Endothelial cell of umbilical vein (primary cell): ENCODE data around the gene CFAP61. TPM values are rescaled to one million over a fixed set of nuclear protein-coding genes. Genes with fewer than 3 reads are reported as not detected.

Experiments used
- BruUV-seq: library from RNA; stranded (reverse); fragments of 400-500 nt; replicated peaks from 2 replicates; lab custom pipeline; 2021; lab: Mats Ljungman, UMichigan
- CTCF ChIA-PET: fragments of 300-600, 350-600 bp; sonication (Branson Sonifier 250); formaldehyde crosslinking; loops from one replicate; lab custom pipeline; 2021; ENCODE audit warnings: antibody characterized with exemption, inconsistent platforms; lab: Charles Lee
- POLR2A ChIA-PET: fragments of 300-600, 350-600 bp; sonication (Branson Sonifier 250); formaldehyde crosslinking; loops from one replicate; lab custom pipeline; 2021; ENCODE audit warnings: antibody characterized with exemption, inconsistent platforms; lab: Charles Lee
- DNase-seq: peaks from one replicate; pipeline ENCODE4 v3.0.0-alpha.2; 2011; ENCODE audit warnings: low read depth, low spot score
- FAIRE-seq: peaks from 2 replicates; lab custom pipeline; 2011; peaks lifted over from hg19 to GRCh38; lab: Jason Lieb, UNC
- H2AFZ ChIP-seq: 2 replicates; pipeline ENCODE4 v1.6.0; 2012; ENCODE audit warnings: low read depth, low read length, control low read depth, inconsistent platforms
- H3K27ac ChIP-seq: 2 replicates; pipeline ENCODE4 v1.5.1; 2011; ENCODE audit warnings: low read depth, mild to moderate bottlenecking, control low read depth, low read length, moderate library complexity; ENCODE audit not compliant: insufficient read depth
- H3K27me3 ChIP-seq, 2 experiments: 2 replicates each; pipeline versions ENCODE4 v1.6.0 to v1.6.1; 2011; ENCODE audit warnings: low read length in 2 of 2, mixed read lengths in 1 of 2; ENCODE audit not compliant: control insufficient read depth in 2 of 2, insufficient read depth in 2 of 2
- H3K36me3 ChIP-seq, 2 experiments: 2 replicates in 1 of 2; 3 replicates in 1 of 2; pipeline ENCODE4 v1.5.1; 2011; ENCODE audit warnings: low read length in 2 of 2, mild to moderate bottlenecking in 1 of 2, moderate library complexity in 1 of 2; ENCODE audit not compliant: control insufficient read depth in 2 of 2, insufficient read depth in 2 of 2; ENCODE audit errors: extremely low read depth in 1 of 2
- H3K4me1 ChIP-seq: 3 replicates; pipeline ENCODE4 v1.5.1; 2011; ENCODE audit warnings: mild to moderate bottlenecking, low read length; ENCODE audit not compliant: control insufficient read depth, insufficient read depth; ENCODE audit errors: extremely low read depth
- H3K4me2 ChIP-seq: 2 replicates; pipeline ENCODE4 v1.6.1; 2011; ENCODE audit warnings: low read length, control low read depth, mixed read lengths; ENCODE audit not compliant: insufficient read depth
- H3K4me3 ChIP-seq, 3 experiments: fragments of 200-600 bp in 1 of 3; sonication (generic), shearing (Covaris generic) in 1 of 3; replicated peaks in 1 of 3; 2 replicates each; pipeline ENCODE4 v1.5.1; 2011 to 2016; ENCODE audit warnings: control low read depth in 3 of 3, low read length in 3 of 3, mild to moderate bottlenecking in 2 of 3, inconsistent platforms in 1 of 3, low read depth in 1 of 3, moderate library complexity in 1 of 3; ENCODE audit not compliant: insufficient read depth in 1 of 3
- H3K79me2 ChIP-seq: 2 replicates; pipeline ENCODE4 v1.6.0; 2012; ENCODE audit warnings: low read length, inconsistent platforms; ENCODE audit not compliant: control insufficient read depth, insufficient read depth
- H3K9ac ChIP-seq: replicated peaks from 2 replicates; pipeline ENCODE3; 2011; ENCODE audit warnings: low read length, control low read depth; ENCODE audit not compliant: insufficient read depth; ENCODE audit errors: extremely low read depth
- H3K9me1 ChIP-seq: replicated peaks from 3 replicates; pipeline ENCODE4 v1.6.0; 2011; ENCODE audit warnings: mild to moderate bottlenecking, low read length; ENCODE audit not compliant: control insufficient read depth, insufficient read depth; ENCODE audit errors: extremely low read depth
- H3K9me3 ChIP-seq: replicated peaks from 2 replicates; pipeline ENCODE4 v1.5.1; 2012; ENCODE audit warnings: low read length, inconsistent platforms; ENCODE audit not compliant: control insufficient read depth, insufficient read depth
- H4K20me1 ChIP-seq: replicated peaks from 2 replicates; pipeline ENCODE3; 2011; ENCODE audit warnings: mild to moderate bottlenecking, low read length; ENCODE audit not compliant: control insufficient read depth, insufficient read depth; ENCODE audit errors: extremely low read depth
- EZH2 ChIP-seq: IDR thresholded peaks from 2 replicates; pipeline ENCODE4 v1.6.1; 2012; ENCODE audit warnings: borderline replicate concordance, low read depth, mild to moderate bottlenecking, moderate library complexity, low read length, inconsistent platforms; ENCODE audit not compliant: severe bottlenecking
- FOS ChIP-seq: IDR thresholded peaks from 2 replicates; pipeline ENCODE4 v1.6.1; 2011; ENCODE audit warnings: mild to moderate bottlenecking, low read length, moderate library complexity, borderline replicate concordance; ENCODE audit not compliant: insufficient read depth
- GATA2 ChIP-seq: IDR thresholded peaks from 2 replicates; pipeline ENCODE4 v1.7.0; 2011; ENCODE audit warnings: low read depth, mild to moderate bottlenecking, moderate library complexity, mixed read lengths, low read length; ENCODE audit not compliant: insufficient read length, insufficient read depth
- JUN ChIP-seq: IDR thresholded peaks from 2 replicates; pipeline ENCODE4 v1.6.1; 2011; ENCODE audit warnings: borderline replicate concordance, low read depth; ENCODE audit not compliant: insufficient read length, insufficient read depth
- MYC ChIP-seq: IDR thresholded peaks from one replicate; pipeline ENCODE4 v1.6.1; 2011; ENCODE audit warnings: mild to moderate bottlenecking, low read depth, low read length
- POLR2A ChIP-seq: IDR thresholded peaks from 2 replicates; pipeline ENCODE4 v1.6.1; 2012; ENCODE audit warnings: low read depth, mild to moderate bottlenecking, control low read depth, low read length
- POLR2AphosphoS5 ChIP-seq: IDR thresholded peaks from 2 replicates; pipeline ENCODE4 v1.6.1; 2012; ENCODE audit warnings: low read depth, mild to moderate bottlenecking, control low read depth, low read length, moderate library complexity; ENCODE audit not compliant: insufficient read depth
- dilution Hi-C: fragments of 300-500 bp; cut with MboI; formaldehyde crosslinking; loops from one replicate; pipeline ENCODE4 v1.15.0; 2019; ENCODE audit warnings: low sequenced_read_pairs; ENCODE audit not compliant: extremely low pct_ligation_motif_present
- intact Hi-C: fragments of 100-400 bp; cut with micrococcal nuclease; formaldehyde crosslinking; loops from one replicate; pipeline ENCODE4 v1.10.0; 2022
- polyA plus RNA-seq, 4 experiments: library from polyadenylated mRNA; depleted of rRNA in 3 of 4; stranded (reverse) in 3 of 4; unstranded in 1 of 4; fragments of >200 nt; gene quantifications; 2 replicates each; pipeline versions ENCODE4 v1.2.1 to v1.2.3, GENCODE V29; 2011 to 2012; ENCODE audit warnings: missing spikeins in 1 of 4
- total RNA-seq: library from RNA; stranded (reverse); gene quantifications from 2 replicates; pipeline ENCODE4 v1.2.3, GENCODE V29; 2021
- TF ChIP-seq, protein P1 (sequence below), 2 donors: IDR thresholded peaks; 1 replicate in 1 of 2; 2 replicates in 1 of 2; pipeline ENCODE4 v1.5.1; 2011; ENCODE audit warnings: low read length in 2 of 2, mild to moderate bottlenecking in 2 of 2, moderate library complexity in 2 of 2, control low read depth in 1 of 2, inconsistent platforms in 1 of 2, low read depth in 1 of 2; ENCODE audit not compliant: insufficient read depth in 1 of 2; ENCODE audit errors: extremely low read depth in 1 of 2
- TF ChIP-seq, protein P2 (sequence below): IDR thresholded peaks from 2 replicates; pipeline ENCODE4 v1.6.1; 2011; ENCODE audit not compliant: insufficient read depth, insufficient read length

CFAP61 gene
- total and polyA plus RNA-seq, 2 donors (not counting 3 experiments of a cell fraction or from before 2014, with no cell fraction given) = not detected

DNA sequence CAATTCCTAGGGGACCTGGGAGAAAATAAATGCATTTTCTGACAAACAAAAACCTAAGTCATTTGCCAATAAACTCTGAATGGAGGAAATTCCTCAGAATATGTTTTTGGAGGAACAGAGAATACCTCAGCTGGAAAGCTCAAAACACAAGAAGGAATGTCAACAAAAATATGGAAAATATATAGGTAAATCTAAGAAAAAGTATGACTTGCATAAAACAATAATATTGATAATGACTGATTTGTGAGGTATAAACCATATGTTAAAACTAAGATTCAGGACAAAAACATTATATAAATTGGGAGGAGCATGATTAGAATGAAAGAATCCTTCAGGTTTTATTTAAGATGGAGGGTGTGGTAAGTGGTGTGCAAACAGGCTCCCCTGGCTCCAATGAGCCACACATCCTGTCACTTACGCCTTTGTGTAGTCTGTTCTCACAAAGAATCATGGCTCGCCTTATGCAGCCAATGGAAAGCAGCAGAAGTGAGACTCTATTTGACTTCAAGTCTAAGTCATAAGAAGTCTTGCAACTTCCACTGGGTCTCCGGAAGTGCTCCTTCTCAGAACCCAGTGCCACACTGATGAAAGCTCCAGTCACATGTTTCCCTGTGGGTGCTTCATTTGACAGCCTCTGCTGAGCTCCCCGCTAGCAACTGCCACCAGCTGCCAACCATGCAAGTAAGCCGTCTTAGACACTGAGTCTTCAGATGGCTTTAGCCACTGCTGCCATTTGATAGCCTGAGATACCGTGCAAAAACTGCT is 8.1 kb downstream of the CFAP61 start:
- peaks cover 8 to 41% of the 10 kb centered on the region in 2 experiments for H3K27me3 ChIP-seq
- dilution Hi-C loops (no loop called here), intact Hi-C loops (no loop called here)
- H3K9ac ChIP-seq = no peak overlapping the region
- BruUV-seq = no TSS peak
- no peaks in the 10 kb centered on the region for H3K9me1 ChIP-seq
- no peaks in the 10 kb centered on the region for H3K4me1 ChIP-seq
- no peak for DNase-seq
- no peaks in the 10 kb centered on the region for H3K36me3 ChIP-seq
- H3K9me3 ChIP-seq = no peaks in the 10 kb centered on the region
- H3K4me2 ChIP-seq = no peak overlapping the region
- no peaks in the 10 kb centered on the region for H4K20me1 ChIP-seq
- TF ChIP-seq GATA2 (no peak), POLR2A (no peak), JUN (no peak), FOS (no peak), POLR2AphosphoS5 (no peak), MYC (no peak), EZH2 (no peak)
- TF ChIP-seq, protein P1, sequence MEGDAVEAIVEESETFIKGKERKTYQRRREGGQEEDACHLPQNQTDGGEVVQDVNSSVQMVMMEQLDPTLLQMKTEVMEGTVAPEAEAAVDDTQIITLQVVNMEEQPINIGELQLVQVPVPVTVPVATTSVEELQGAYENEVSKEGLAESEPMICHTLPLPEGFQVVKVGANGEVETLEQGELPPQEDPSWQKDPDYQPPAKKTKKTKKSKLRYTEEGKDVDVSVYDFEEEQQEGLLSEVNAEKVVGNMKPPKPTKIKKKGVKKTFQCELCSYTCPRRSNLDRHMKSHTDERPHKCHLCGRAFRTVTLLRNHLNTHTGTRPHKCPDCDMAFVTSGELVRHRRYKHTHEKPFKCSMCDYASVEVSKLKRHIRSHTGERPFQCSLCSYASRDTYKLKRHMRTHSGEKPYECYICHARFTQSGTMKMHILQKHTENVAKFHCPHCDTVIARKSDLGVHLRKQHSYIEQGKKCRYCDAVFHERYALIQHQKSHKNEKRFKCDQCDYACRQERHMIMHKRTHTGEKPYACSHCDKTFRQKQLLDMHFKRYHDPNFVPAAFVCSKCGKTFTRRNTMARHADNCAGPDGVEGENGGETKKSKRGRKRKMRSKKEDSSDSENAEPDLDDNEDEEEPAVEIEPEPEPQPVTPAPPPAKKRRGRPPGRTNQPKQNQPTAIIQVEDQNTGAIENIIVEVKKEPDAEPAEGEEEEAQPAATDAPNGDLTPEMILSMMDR (IDR thresholded peaks at IDR 0.05; ENCODE audit: extremely low read depth in 1 of 2, insufficient read depth in 1 of 2, low read depth in 1 of 2, low read length in 2 of 2) = no peak
- TF ChIP-seq, protein P2, sequence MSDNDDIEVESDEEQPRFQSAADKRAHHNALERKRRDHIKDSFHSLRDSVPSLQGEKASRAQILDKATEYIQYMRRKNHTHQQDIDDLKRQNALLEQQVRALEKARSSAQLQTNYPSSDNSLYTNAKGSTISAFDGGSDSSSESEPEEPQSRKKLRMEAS = no peak
- FAIRE-seq = no peak
- H3K79me2 ChIP-seq = no peaks in the 10 kb centered on the region
- POLR2A ChIA-PET = no interaction called here
- CTCF ChIA-PET = no interaction called here
- H3K27ac ChIP-seq = no peak overlapping the region
- H2AFZ ChIP-seq = no peak overlapping the region
- H3K4me3 ChIP-seq = no peak overlapping the region
